Measurements from ENCODE around the gene BAAT.
"Not testable (repeated sequence)": the region's sequence is repeated elsewhere in the genome, so short reads cannot be mapped to it uniquely, and the experiment has no call there.

Gene BAAT

GRCh38 chr9:101384873-101385536, at the start of gene BAAT:
Gene BAAT (minus strand): TSS chr9:101385006. CDS start chr9:101371404, 13,602 bp downstream.
- not testable (repeated sequence) for DNase-seq (ENCODE audit: low read depth, low spot score)

GRCh38 chr9:101433229-101433628, 48.4 kb upstream of the BAAT start:
- no peak for DNase-seq (ENCODE audit: low read depth, low spot score)

- DNase-seq (ENCODE audit: low read depth, low spot score), result no peak
These were observed 47.9 kb upstream of the BAAT start for GRCh38 chr9:101432740-101433139.

GRCh38 chr9:101432171-101432570, 47.4 kb upstream of the BAAT start:
- DNase-seq (ENCODE audit: low read depth, low spot score), result no peak

- DNase-seq (ENCODE audit: low read depth, low spot score), result no peak
These were observed 44.9 kb upstream of the BAAT start for GRCh38 chr9:101429736-101430135.

- DNase-seq (ENCODE audit: low read depth, low spot score), result no peak
These were observed 44.1 kb upstream of the BAAT start for GRCh38 chr9:101428909-101429308.

GRCh38 chr9:101427957-101428655, 43.3 kb upstream of the BAAT start:
- no peak for DNase-seq (ENCODE audit: low read depth, low spot score)

GRCh38 chr9:101427358-101427757, 42.6 kb upstream of the BAAT start:
- DNase-seq (ENCODE audit: low read depth, low spot score), result no peak

- no peak for DNase-seq (ENCODE audit: low read depth, low spot score)
These were observed 36.9 kb upstream of the BAAT start for GRCh38 chr9:101421653-101422065.

- DNase-seq (ENCODE audit: low read depth, low spot score), result no peak
These were observed 35.1 kb upstream of the BAAT start for GRCh38 chr9:101419863-101420262.

GRCh38 chr9:101418518-101419430, 34.0 kb upstream of the BAAT start:
- DNase-seq (ENCODE audit: low read depth, low spot score), result no peak

- no peak for DNase-seq (ENCODE audit: low read depth, low spot score)
These were observed 33.2 kb upstream of the BAAT start for GRCh38 chr9:101417977-101418376.

- DNase-seq (ENCODE audit: low read depth, low spot score), result no peak
These were observed 32.6 kb upstream of the BAAT start for GRCh38 chr9:101417389-101417788.

GRCh38 chr9:101415578-101415977, 30.8 kb upstream of the BAAT start:
- no peak for DNase-seq (ENCODE audit: low read depth, low spot score)

- no peak for DNase-seq (ENCODE audit: low read depth, low spot score)
These were observed 30.0 kb upstream of the BAAT start for GRCh38 chr9:101414839-101415238.

- no peak for DNase-seq (ENCODE audit: low read depth, low spot score)
These were observed 24.3 kb upstream of the BAAT start for GRCh38 chr9:101409079-101409477.

- DNase-seq (ENCODE audit: low read depth, low spot score), result no peak
These were observed 23.7 kb upstream of the BAAT start for GRCh38 chr9:101408374-101409078.

GRCh38 chr9:101403516-101404285, 18.9 kb upstream of the BAAT start:
- DNase-seq (ENCODE audit: low read depth, low spot score), result no peak

- no peak for DNase-seq (ENCODE audit: low read depth, low spot score)
These were observed 15.3 kb upstream of the BAAT start for GRCh38 chr9:101400120-101400519.

- no peak for DNase-seq (ENCODE audit: low read depth, low spot score)
These were observed 14.8 kb upstream of the BAAT start for GRCh38 chr9:101399643-101399970.

All from activated CD4-positive, CD25-positive, alpha-beta regulatory T cell treated with anti-CD3 and anti-CD28 coated beads, Interleukin-2, amount 50 U/mL, for 16 hours (primary cell).